ENCODE measurements around the gene PREX1. TPM values are rescaled to one million over a fixed set of nuclear protein-coding genes. Genes with fewer than 3 reads are reported as not detected.

The PREX1 gene
- polyA plus RNA-seq, 1 donor (not counting 4 experiments of a cell fraction or from before 2014, with no cell fraction given), result 0.22 TPM

- FAIRE-seq (no peak), DNase-seq (ENCODE audit: low read depth, low spot score) (no peak)
- H3K9me1 ChIP-seq (ENCODE audit: control insufficient read depth, extremely low read depth, insufficient read depth, low read length), result no peaks in the 10 kb centered on the region
- no peaks in the 10 kb centered on the region for H3K9me3 ChIP-seq (ENCODE audit: control insufficient read depth, low read depth, low read length)
- TF ChIP-seq, protein P1, sequence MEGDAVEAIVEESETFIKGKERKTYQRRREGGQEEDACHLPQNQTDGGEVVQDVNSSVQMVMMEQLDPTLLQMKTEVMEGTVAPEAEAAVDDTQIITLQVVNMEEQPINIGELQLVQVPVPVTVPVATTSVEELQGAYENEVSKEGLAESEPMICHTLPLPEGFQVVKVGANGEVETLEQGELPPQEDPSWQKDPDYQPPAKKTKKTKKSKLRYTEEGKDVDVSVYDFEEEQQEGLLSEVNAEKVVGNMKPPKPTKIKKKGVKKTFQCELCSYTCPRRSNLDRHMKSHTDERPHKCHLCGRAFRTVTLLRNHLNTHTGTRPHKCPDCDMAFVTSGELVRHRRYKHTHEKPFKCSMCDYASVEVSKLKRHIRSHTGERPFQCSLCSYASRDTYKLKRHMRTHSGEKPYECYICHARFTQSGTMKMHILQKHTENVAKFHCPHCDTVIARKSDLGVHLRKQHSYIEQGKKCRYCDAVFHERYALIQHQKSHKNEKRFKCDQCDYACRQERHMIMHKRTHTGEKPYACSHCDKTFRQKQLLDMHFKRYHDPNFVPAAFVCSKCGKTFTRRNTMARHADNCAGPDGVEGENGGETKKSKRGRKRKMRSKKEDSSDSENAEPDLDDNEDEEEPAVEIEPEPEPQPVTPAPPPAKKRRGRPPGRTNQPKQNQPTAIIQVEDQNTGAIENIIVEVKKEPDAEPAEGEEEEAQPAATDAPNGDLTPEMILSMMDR (optimal IDR thresholded peaks at IDR 0.05 in 1 of 3, IDR thresholded peaks at IDR 0.05 in 1 of 3, conservative IDR thresholded peaks at IDR 0.05 in 1 of 3; ENCODE audit: extremely low read depth in 1 of 3, insufficient read depth in 2 of 3, low read length in 3 of 3), result no peak
- TF ChIP-seq EZH2 (IDR thresholded peaks at IDR 0.05; ENCODE audit: low read length), result no peak
- no peak overlapping the region for H3K9ac ChIP-seq (ENCODE audit: control insufficient read depth, extremely low read depth, insufficient read depth, low read length)
- H3K36me3 ChIP-seq (ENCODE audit: control insufficient read depth in 2 of 2, extremely low read depth in 1 of 2, insufficient read depth in 2 of 2, low read length in 2 of 2), result no peaks in the 10 kb centered on the region
- H3K27me3 ChIP-seq (ENCODE audit: control insufficient read depth, extremely low read depth, insufficient read depth, low read length), result peaks cover 21% of the 10 kb centered on the region
- dilution Hi-C loops (cut with MboI; ENCODE audit: extremely low pct_ligation_motif_present, low sequenced_read_pairs), result no loop called here
- no peaks in the 10 kb centered on the region for H3K79me2 ChIP-seq (ENCODE audit: control insufficient read depth, insufficient read depth, low read length)
- H3K4me2 ChIP-seq (ENCODE audit: control insufficient read depth, extremely low read depth, insufficient read depth, low read depth, low read length), result no peak overlapping the region
- H3K4me1 ChIP-seq (ENCODE audit: control insufficient read depth, extremely low read depth, insufficient read depth, low read length), result peaks cover 19% of the 10 kb centered on the region
- H3K27ac ChIP-seq (ENCODE audit: control insufficient read depth, insufficient read depth, low read length), result no peak overlapping the region
- H4K20me1 ChIP-seq (ENCODE audit: control insufficient read depth, extremely low read depth, insufficient read depth, low read length), result no peaks in the 10 kb centered on the region
- H3K4me3 ChIP-seq (ENCODE audit: control insufficient read depth in 2 of 3, extremely low read depth in 1 of 3, insufficient read depth in 2 of 3, low read depth in 1 of 3, low read length in 3 of 3), result no peak overlapping the region
- H2AFZ ChIP-seq (ENCODE audit: control insufficient read depth, low read length), result no peak overlapping the region
Measured at GRCh38 chr20:48826069-48826468, 1.7 kb downstream of the PREX1 start.

DNA sequence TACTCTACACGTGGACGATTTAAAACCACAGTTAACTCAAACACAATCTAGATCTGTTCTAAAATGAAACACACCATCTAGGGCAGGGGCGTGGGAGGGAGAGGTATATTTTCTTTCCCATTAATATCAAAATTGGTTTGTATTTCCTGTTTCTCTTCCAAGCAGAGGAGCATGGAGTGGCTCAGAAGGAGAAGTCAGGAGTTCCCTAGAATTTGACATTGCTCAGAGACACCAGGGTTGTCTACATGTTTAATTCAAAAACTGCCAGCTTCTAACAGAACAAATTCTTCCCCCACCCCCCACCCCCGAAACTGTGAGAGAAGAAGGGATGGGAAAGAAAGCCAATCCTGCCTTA is 2.3 kb downstream of the PREX1 start:
- H3K27me3 ChIP-seq (ENCODE audit: control insufficient read depth, extremely low read depth, insufficient read depth, low read length), result peaks cover 21% of the 10 kb centered on the region
- TF ChIP-seq EZH2 (IDR thresholded peaks at IDR 0.05; ENCODE audit: low read length), result no peak
- TF ChIP-seq, protein P1 (optimal IDR thresholded peaks at IDR 0.05 in 1 of 3, IDR thresholded peaks at IDR 0.05 in 1 of 3, conservative IDR thresholded peaks at IDR 0.05 in 1 of 3; ENCODE audit: extremely low read depth in 1 of 3, insufficient read depth in 2 of 3, low read length in 3 of 3), result no peak
- dilution Hi-C loops (cut with MboI; ENCODE audit: extremely low pct_ligation_motif_present, low sequenced_read_pairs), result no loop called here
- FAIRE-seq (no peak), DNase-seq (ENCODE audit: low read depth, low spot score) (no peak)
- H3K4me2 ChIP-seq (ENCODE audit: control insufficient read depth, extremely low read depth, insufficient read depth, low read depth, low read length), result no peak overlapping the region
- H3K4me3 ChIP-seq (ENCODE audit: control insufficient read depth in 2 of 3, extremely low read depth in 1 of 3, insufficient read depth in 2 of 3, low read depth in 1 of 3, low read length in 3 of 3), result no peak overlapping the region
- H3K4me1 ChIP-seq (ENCODE audit: control insufficient read depth, extremely low read depth, insufficient read depth, low read length), result peaks cover 19% of the 10 kb centered on the region
- no peaks in the 10 kb centered on the region for H3K9me3 ChIP-seq (ENCODE audit: control insufficient read depth, low read depth, low read length)
- H3K9me1 ChIP-seq (ENCODE audit: control insufficient read depth, extremely low read depth, insufficient read depth, low read length), result no peaks in the 10 kb centered on the region
- H2AFZ ChIP-seq (ENCODE audit: control insufficient read depth, low read length), result no peak overlapping the region
- H3K27ac ChIP-seq (ENCODE audit: control insufficient read depth, insufficient read depth, low read length), result no peak overlapping the region
- no peaks in the 10 kb centered on the region for H4K20me1 ChIP-seq (ENCODE audit: control insufficient read depth, extremely low read depth, insufficient read depth, low read length)
- no peak overlapping the region for H3K9ac ChIP-seq (ENCODE audit: control insufficient read depth, extremely low read depth, insufficient read depth, low read length)
- H3K36me3 ChIP-seq (ENCODE audit: control insufficient read depth in 2 of 2, extremely low read depth in 1 of 2, insufficient read depth in 2 of 2, low read length in 2 of 2), result no peaks in the 10 kb centered on the region
- H3K79me2 ChIP-seq (ENCODE audit: control insufficient read depth, insufficient read depth, low read length), result no peaks in the 10 kb centered on the region
